GM23248 (cell line): ENCODE data around the gene MYO16.

Experiments
- EZH2 ChIP-seq: fragments of 200-600 bp; sonication (generic); IDR thresholded peaks from 2 replicates; pipeline ENCODE4 v1.6.1; 2018; ENCODE audit warnings: antibody characterized with exemption, mild to moderate bottlenecking; ENCODE audit not compliant: insufficient read depth, poor library complexity, severe bottlenecking
- EZH2phosphoT487 ChIP-seq: fragments of 200-600 bp; sonication (generic); IDR thresholded peaks from 2 replicates; pipeline ENCODE4 v1.6.1; 2018; ENCODE audit warnings: antibody characterized with exemption, moderate library complexity, mild to moderate bottlenecking, low read depth; ENCODE audit not compliant: insufficient read depth

DNA sequence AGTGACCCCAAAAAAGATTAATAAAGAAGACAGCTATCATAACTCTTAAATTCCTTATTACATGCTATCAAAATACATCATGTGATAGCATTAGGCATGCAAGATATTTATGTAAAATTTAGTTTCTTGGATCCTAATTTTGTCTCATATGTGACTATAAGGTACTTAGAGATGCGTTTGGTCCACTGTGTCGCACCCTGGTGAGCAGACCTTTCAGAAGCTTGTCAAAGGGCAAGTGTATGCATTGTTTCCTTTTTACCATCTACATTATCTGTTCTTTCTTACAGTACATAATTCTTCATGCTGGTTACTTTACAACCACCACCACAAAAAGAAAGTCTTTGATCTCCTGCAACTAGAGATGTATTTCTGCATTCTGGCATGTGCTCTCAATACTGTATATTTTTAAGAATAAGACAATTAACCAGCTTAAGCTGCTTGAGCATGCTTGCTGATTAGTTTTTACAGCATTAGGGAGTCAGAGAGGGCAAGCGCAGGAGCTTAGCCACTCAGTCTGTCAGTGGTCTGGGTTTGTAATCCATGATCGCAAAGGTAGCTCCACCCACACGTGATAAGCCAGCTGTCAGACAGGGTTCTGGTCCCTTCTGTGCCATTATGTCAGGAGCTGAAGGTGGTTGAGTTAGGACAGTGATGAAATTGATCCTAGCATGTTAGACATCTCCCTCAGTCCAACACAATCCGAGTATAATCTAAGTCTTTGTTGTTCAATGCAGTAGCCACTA, 500.9 kb downstream of the MYO16 start:
- TF ChIP-seq EZH2 (no peak), EZH2phosphoT487 (no peak)
